Stimulated activated CD4-positive, alpha-beta T cell treated with anti-CD3 and anti-CD28 coated beads, Interleukin-4, amount 100 ng/mL, for 48 hours (primary cell): ENCODE results near the gene TRAM2.
"Not testable (repeated sequence)": the region's sequence is repeated elsewhere in the genome, so short reads cannot be mapped to it uniquely, and the experiment has no call there.

Experiments
- DNase-seq, 2 donors: peaks; one replicate each; pipeline ENCODE4 v3.0.0-alpha.2; 2020; ENCODE audit warnings: low read depth in 2 of 2

Gene TRAM2

GRCh38 chr6:52489881-52490280 is 87.0 kb downstream of the TRAM2 start:
- DNase-seq, result no peak

- no peak for DNase-seq
Observed at GRCh38 chr6:52483671-52484003, 93.2 kb downstream of the TRAM2 start.

GRCh38 chr6:52482903-52483670 is 93.8 kb downstream of the TRAM2 start:
- no peak for DNase-seq

- no peak for DNase-seq
Observed at GRCh38 chr6:52475307-52475706, 101.6 kb downstream of the TRAM2 start.

- DNase-seq, result no peak
Observed at GRCh38 chr6:52474173-52474572, 102.7 kb downstream of the TRAM2 start.

- DNase-seq, result not testable (repeated sequence)
Observed at GRCh38 chr6:52461194-52461593, 115.7 kb downstream of the TRAM2 start.

DNA sequence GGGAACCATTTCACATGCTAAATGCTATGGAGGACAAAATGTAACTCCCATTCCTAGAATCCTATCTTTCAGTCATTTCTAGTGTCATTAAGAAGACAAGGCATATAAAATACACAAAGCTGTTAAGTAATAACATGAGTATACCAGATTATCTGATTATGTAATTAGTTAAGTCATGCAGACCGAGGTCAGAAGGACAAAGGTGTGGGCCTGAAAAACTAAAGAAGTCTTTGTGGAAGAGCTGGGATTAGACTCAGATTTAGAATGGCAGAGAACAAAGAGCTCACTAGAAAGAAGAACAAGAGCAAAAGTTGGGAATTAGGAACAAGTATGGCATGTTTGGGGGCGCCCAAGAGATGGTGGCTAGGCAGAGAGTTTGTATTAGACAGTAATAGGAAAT is 119.8 kb downstream of the TRAM2 start:
- DNase-seq, result no peak

DNA sequence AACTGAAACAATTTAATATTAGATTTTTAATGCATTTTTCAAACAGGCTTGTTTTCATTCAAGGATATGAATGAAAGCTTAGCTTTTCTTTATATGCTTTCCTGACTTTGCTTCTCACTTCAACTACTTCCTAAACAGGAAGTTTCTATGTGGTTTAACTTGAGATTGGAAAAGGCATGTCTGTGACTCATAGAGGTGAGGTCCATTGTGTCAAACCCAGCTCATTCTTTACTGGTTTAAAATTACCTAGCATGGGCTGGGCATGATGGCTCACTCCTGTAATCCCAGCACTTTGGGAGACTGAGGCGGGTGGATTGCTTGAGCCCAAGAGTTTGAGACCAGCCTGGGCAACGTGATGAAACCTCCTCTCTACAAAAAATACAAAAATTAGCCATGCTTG is 122.3 kb downstream of the TRAM2 start:
- DNase-seq, result no peak
